Endothelial cell of umbilical vein (primary cell): ENCODE measurements around the gene CNTNAP2. TPM values are rescaled to one million over a fixed set of nuclear protein-coding genes. Genes with fewer than 3 reads are reported as not detected.

Experiments used
- BruUV-seq: library from RNA; stranded (reverse); fragments of 400-500 nt; replicated peaks from 2 replicates; lab custom pipeline; 2021; lab: Mats Ljungman, UMichigan
- CTCF ChIA-PET: fragments of 300-600, 350-600 bp; sonication (Branson Sonifier 250); formaldehyde crosslinking; loops from one replicate; lab custom pipeline; 2021; ENCODE audit warnings: antibody characterized with exemption, inconsistent platforms; lab: Charles Lee
- POLR2A ChIA-PET: fragments of 300-600, 350-600 bp; sonication (Branson Sonifier 250); formaldehyde crosslinking; loops from one replicate; lab custom pipeline; 2021; ENCODE audit warnings: antibody characterized with exemption, inconsistent platforms; lab: Charles Lee
- DNase-seq: peaks from one replicate; pipeline ENCODE4 v3.0.0-alpha.2; 2011; ENCODE audit warnings: low read depth, low spot score
- FAIRE-seq: peaks from 2 replicates; lab custom pipeline; 2011; peaks lifted over from hg19 to GRCh38; lab: Jason Lieb, UNC
- H2AFZ ChIP-seq: 2 replicates; pipeline ENCODE4 v1.6.0; 2012; ENCODE audit warnings: low read depth, low read length, control low read depth, inconsistent platforms
- H3K27ac ChIP-seq: 2 replicates; pipeline ENCODE4 v1.5.1; 2011; ENCODE audit warnings: low read depth, mild to moderate bottlenecking, control low read depth, low read length, moderate library complexity; ENCODE audit not compliant: insufficient read depth
- H3K27me3 ChIP-seq, 2 experiments: 2 replicates each; pipeline versions ENCODE4 v1.6.0 to v1.6.1; 2011; ENCODE audit warnings: low read length in 2 of 2, mixed read lengths in 1 of 2; ENCODE audit not compliant: control insufficient read depth in 2 of 2, insufficient read depth in 2 of 2
- H3K36me3 ChIP-seq, 2 experiments: 2 replicates in 1 of 2; 3 replicates in 1 of 2; pipeline ENCODE4 v1.5.1; 2011; ENCODE audit warnings: low read length in 2 of 2, mild to moderate bottlenecking in 1 of 2, moderate library complexity in 1 of 2; ENCODE audit not compliant: control insufficient read depth in 2 of 2, insufficient read depth in 2 of 2; ENCODE audit errors: extremely low read depth in 1 of 2
- H3K4me1 ChIP-seq: 3 replicates; pipeline ENCODE4 v1.5.1; 2011; ENCODE audit warnings: mild to moderate bottlenecking, low read length; ENCODE audit not compliant: control insufficient read depth, insufficient read depth; ENCODE audit errors: extremely low read depth
- H3K4me2 ChIP-seq: 2 replicates; pipeline ENCODE4 v1.6.1; 2011; ENCODE audit warnings: low read length, control low read depth, mixed read lengths; ENCODE audit not compliant: insufficient read depth
- H3K4me3 ChIP-seq, 3 experiments: fragments of 200-600 bp in 1 of 3; sonication (generic), shearing (Covaris generic) in 1 of 3; replicated peaks in 1 of 3; 2 replicates each; pipeline ENCODE4 v1.5.1; 2011 to 2016; ENCODE audit warnings: control low read depth in 3 of 3, low read length in 3 of 3, mild to moderate bottlenecking in 2 of 3, inconsistent platforms in 1 of 3, low read depth in 1 of 3, moderate library complexity in 1 of 3; ENCODE audit not compliant: insufficient read depth in 1 of 3
- H3K79me2 ChIP-seq: 2 replicates; pipeline ENCODE4 v1.6.0; 2012; ENCODE audit warnings: low read length, inconsistent platforms; ENCODE audit not compliant: control insufficient read depth, insufficient read depth
- H3K9ac ChIP-seq: replicated peaks from 2 replicates; pipeline ENCODE3; 2011; ENCODE audit warnings: low read length, control low read depth; ENCODE audit not compliant: insufficient read depth; ENCODE audit errors: extremely low read depth
- H3K9me1 ChIP-seq: replicated peaks from 3 replicates; pipeline ENCODE4 v1.6.0; 2011; ENCODE audit warnings: mild to moderate bottlenecking, low read length; ENCODE audit not compliant: control insufficient read depth, insufficient read depth; ENCODE audit errors: extremely low read depth
- H3K9me3 ChIP-seq: replicated peaks from 2 replicates; pipeline ENCODE4 v1.5.1; 2012; ENCODE audit warnings: low read length, inconsistent platforms; ENCODE audit not compliant: control insufficient read depth, insufficient read depth
- H4K20me1 ChIP-seq: replicated peaks from 2 replicates; pipeline ENCODE3; 2011; ENCODE audit warnings: mild to moderate bottlenecking, low read length; ENCODE audit not compliant: control insufficient read depth, insufficient read depth; ENCODE audit errors: extremely low read depth
- EZH2 ChIP-seq: IDR thresholded peaks from 2 replicates; pipeline ENCODE4 v1.6.1; 2012; ENCODE audit warnings: borderline replicate concordance, low read depth, mild to moderate bottlenecking, moderate library complexity, low read length, inconsistent platforms; ENCODE audit not compliant: severe bottlenecking
- FOS ChIP-seq: IDR thresholded peaks from 2 replicates; pipeline ENCODE4 v1.6.1; 2011; ENCODE audit warnings: mild to moderate bottlenecking, low read length, moderate library complexity, borderline replicate concordance; ENCODE audit not compliant: insufficient read depth
- JUN ChIP-seq: IDR thresholded peaks from 2 replicates; pipeline ENCODE4 v1.6.1; 2011; ENCODE audit warnings: borderline replicate concordance, low read depth; ENCODE audit not compliant: insufficient read length, insufficient read depth
- MYC ChIP-seq: IDR thresholded peaks from one replicate; pipeline ENCODE4 v1.6.1; 2011; ENCODE audit warnings: mild to moderate bottlenecking, low read depth, low read length
- POLR2A ChIP-seq: IDR thresholded peaks from 2 replicates; pipeline ENCODE4 v1.6.1; 2012; ENCODE audit warnings: low read depth, mild to moderate bottlenecking, control low read depth, low read length
- dilution Hi-C: fragments of 300-500 bp; cut with MboI; formaldehyde crosslinking; loops from one replicate; pipeline ENCODE4 v1.15.0; 2019; ENCODE audit warnings: low sequenced_read_pairs; ENCODE audit not compliant: extremely low pct_ligation_motif_present
- intact Hi-C: fragments of 100-400 bp; cut with micrococcal nuclease; formaldehyde crosslinking; loops from one replicate; pipeline ENCODE4 v1.10.0; 2022
- polyA plus RNA-seq, 4 experiments: library from polyadenylated mRNA; depleted of rRNA in 3 of 4; stranded (reverse) in 3 of 4; unstranded in 1 of 4; fragments of >200 nt; gene quantifications; 2 replicates each; pipeline versions ENCODE4 v1.2.1 to v1.2.3, GENCODE V29; 2011 to 2012; ENCODE audit warnings: missing spikeins in 1 of 4
- total RNA-seq: library from RNA; stranded (reverse); gene quantifications from 2 replicates; pipeline ENCODE4 v1.2.3, GENCODE V29; 2021
- TF ChIP-seq, protein P1 (sequence below): IDR thresholded peaks from 2 replicates; pipeline ENCODE4 v1.6.1; 2011; ENCODE audit not compliant: insufficient read depth, insufficient read length
- TF ChIP-seq, protein P2 (sequence below), 2 donors: IDR thresholded peaks; 1 replicate in 1 of 2; 2 replicates in 1 of 2; pipeline ENCODE4 v1.5.1; 2011; ENCODE audit warnings: low read length in 2 of 2, mild to moderate bottlenecking in 2 of 2, moderate library complexity in 2 of 2, control low read depth in 1 of 2, inconsistent platforms in 1 of 2, low read depth in 1 of 2; ENCODE audit not compliant: insufficient read depth in 1 of 2; ENCODE audit errors: extremely low read depth in 1 of 2

CNTNAP2 gene
- total and polyA plus RNA-seq, 2 donors (not counting 3 experiments of a cell fraction or from before 2014, with no cell fraction given): not detected

DNA sequence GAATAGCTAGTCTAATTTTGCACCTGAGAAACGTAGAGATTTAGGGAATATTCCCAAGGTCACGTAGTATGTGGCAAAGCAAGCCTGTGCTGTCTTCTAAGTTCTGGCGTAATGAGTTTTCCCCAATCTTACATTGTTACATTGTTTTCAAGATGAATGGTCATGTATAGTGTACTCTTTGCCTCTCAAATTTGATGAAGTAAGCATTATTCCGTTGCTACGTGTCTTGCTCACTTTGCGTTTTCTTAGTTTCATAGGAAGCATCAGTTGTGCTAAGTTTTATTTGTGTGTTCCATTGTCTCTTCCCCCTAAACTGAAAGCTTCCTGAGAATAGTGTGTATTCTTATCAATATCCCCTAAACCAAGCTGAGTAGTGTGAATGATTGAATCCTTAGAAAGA, 1836.3 kb downstream of the CNTNAP2 start:
- CTCF ChIA-PET: no interaction called here
- dilution Hi-C loops: no loop called here
- no peaks in the 10 kb centered on the region for H3K4me1 ChIP-seq
- no peak for DNase-seq
- H4K20me1 ChIP-seq: no peaks in the 10 kb centered on the region
- no TSS peak for BruUV-seq
- H3K4me2 ChIP-seq: no peak overlapping the region
- TF ChIP-seq MYC: no peak
- TF ChIP-seq POLR2A: no peak
- TF ChIP-seq JUN: no peak
- no peak for FAIRE-seq
- intact Hi-C loops: no loop called here
- no peaks in the 10 kb centered on the region for H3K79me2 ChIP-seq
- H3K27ac ChIP-seq: no peak overlapping the region
- no peak overlapping the region for H2AFZ ChIP-seq
- H3K9me3 ChIP-seq: peaks cover 5% of the 10 kb centered on the region
- no peaks in the 10 kb centered on the region for H3K9me1 ChIP-seq
- POLR2A ChIA-PET: no interaction called here
- no peaks in the 10 kb centered on the region for H3K27me3 ChIP-seq
- no peak overlapping the region for H3K9ac ChIP-seq
- no peak overlapping the region for H3K4me3 ChIP-seq
- H3K36me3 ChIP-seq: no peaks in the 10 kb centered on the region

DNA sequence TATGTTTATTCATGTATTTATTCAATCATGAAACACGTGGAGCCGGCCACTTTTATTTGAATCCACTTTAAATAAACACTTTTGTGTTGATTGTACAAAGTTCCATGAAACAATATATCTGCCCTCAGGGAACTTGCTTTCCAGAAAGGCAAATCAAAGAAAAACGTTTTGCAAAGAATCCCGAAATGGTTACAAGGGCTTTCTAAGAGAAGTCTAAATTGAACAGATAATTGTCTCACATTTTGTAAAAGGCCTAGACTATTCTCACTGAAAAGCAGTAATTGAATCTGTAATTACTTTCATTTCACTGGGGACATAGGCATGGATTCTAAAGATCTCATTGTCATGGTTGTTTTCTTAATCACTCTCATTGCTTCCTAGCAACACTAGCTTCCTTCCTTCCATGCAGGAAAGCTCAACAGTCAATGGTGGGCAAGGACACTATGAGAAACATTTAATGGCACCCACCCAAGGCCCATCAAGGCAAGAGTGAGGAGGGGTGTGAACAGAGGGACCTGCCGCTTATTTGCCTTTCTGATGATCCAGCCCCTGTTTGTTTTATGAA, 1851.5 kb downstream of the CNTNAP2 start:
- H3K9me1 ChIP-seq: no peaks in the 10 kb centered on the region
- TF ChIP-seq JUN: no peak
- TF ChIP-seq, protein P1, sequence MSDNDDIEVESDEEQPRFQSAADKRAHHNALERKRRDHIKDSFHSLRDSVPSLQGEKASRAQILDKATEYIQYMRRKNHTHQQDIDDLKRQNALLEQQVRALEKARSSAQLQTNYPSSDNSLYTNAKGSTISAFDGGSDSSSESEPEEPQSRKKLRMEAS: no peak
- no peak for TF ChIP-seq FOS
- no peak for TF ChIP-seq MYC
- no peak for TF ChIP-seq EZH2
- TF ChIP-seq, protein P2, sequence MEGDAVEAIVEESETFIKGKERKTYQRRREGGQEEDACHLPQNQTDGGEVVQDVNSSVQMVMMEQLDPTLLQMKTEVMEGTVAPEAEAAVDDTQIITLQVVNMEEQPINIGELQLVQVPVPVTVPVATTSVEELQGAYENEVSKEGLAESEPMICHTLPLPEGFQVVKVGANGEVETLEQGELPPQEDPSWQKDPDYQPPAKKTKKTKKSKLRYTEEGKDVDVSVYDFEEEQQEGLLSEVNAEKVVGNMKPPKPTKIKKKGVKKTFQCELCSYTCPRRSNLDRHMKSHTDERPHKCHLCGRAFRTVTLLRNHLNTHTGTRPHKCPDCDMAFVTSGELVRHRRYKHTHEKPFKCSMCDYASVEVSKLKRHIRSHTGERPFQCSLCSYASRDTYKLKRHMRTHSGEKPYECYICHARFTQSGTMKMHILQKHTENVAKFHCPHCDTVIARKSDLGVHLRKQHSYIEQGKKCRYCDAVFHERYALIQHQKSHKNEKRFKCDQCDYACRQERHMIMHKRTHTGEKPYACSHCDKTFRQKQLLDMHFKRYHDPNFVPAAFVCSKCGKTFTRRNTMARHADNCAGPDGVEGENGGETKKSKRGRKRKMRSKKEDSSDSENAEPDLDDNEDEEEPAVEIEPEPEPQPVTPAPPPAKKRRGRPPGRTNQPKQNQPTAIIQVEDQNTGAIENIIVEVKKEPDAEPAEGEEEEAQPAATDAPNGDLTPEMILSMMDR (IDR thresholded peaks at IDR 0.05; ENCODE audit: extremely low read depth in 1 of 2, insufficient read depth in 1 of 2, low read depth in 1 of 2, low read length in 2 of 2): no peak
- DNase-seq (no peak), FAIRE-seq (no peak)
- H3K27me3 ChIP-seq: no peaks in the 10 kb centered on the region
- CTCF ChIA-PET: no interaction called here
- no peak overlapping the region for H3K9ac ChIP-seq
- H3K4me1 ChIP-seq: no peaks in the 10 kb centered on the region
- BruUV-seq: no TSS peak
- dilution Hi-C loops (no loop called here), intact Hi-C loops (no loop called here)
- no peak overlapping the region for H3K4me3 ChIP-seq
- no peak overlapping the region for H3K4me2 ChIP-seq
- H3K36me3 ChIP-seq: no peaks in the 10 kb centered on the region
- H2AFZ ChIP-seq: no peak overlapping the region
- POLR2A ChIA-PET: no interaction called here
- no peaks in the 10 kb centered on the region for H3K79me2 ChIP-seq
- no peak overlapping the region for H3K27ac ChIP-seq
- H3K9me3 ChIP-seq: peaks cover 9% of the 10 kb centered on the region
- H4K20me1 ChIP-seq: no peaks in the 10 kb centered on the region
